ENCODE data around the gene ZNF629. TPM values are rescaled to one million over a fixed set of nuclear protein-coding genes. Genes with fewer than 3 reads are reported as not detected.

ZNF629 gene
- total and polyA plus RNA-seq, 8 donors = 4.5 to 8.6 (median 6.0) TPM

- Histone ChIP-seq H3K4me3 (no peak overlapping the region), H3K27ac (no peak overlapping the region), H3K4me1 (peaks cover 0 to 8% (median 5%) of the 10 kb centered on the region in 3 donors), H3K36me3 (peaks cover 2 to 36% (median 25%) of the 10 kb centered on the region in 3 donors), H3K27me3 (no peaks in the 10 kb centered on the region), H3K9me3 (no peaks in the 10 kb centered on the region)
- TF ChIP-seq CTCF (IDR thresholded peaks at IDR 0.05) = no peak
- DNase-seq = peak in 2 of 6 donors; percentile 24 to 63
- no peak for FAIRE-seq
- intact Hi-C loops (cut with DNase I) = no loop called here
- no peak for ATAC-seq
- WGBS, 2 donors = 83 to 88% methylated on average over 14 of the region's 14 CpGs
These were observed 13.2 kb downstream of the ZNF629 start for GRCh38 chr16:30773826-30774225.

GRCh38 chr16:30771726-30772125 lies 15.3 kb downstream of the ZNF629 start:
- WGBS, 2 donors = 92 to 93% methylated on average over 14 of the region's 14 CpGs
- Histone ChIP-seq H3K4me1 (peaks cover 0 to 7% (median 5%) of the 10 kb centered on the region in 3 donors), H3K27ac (no peak overlapping the region), H3K27me3 (no peaks in the 10 kb centered on the region), H3K9me3 (no peaks in the 10 kb centered on the region), H3K36me3 (peaks cover 2 to 57% (median 40%) of the 10 kb centered on the region in 3 donors), H3K4me3 (no peak overlapping the region)
- DNase-seq (peak in 3 of 6 donors; percentile 13 to 56 (median 39)), FAIRE-seq (no peak), ATAC-seq (no peak)
- TF ChIP-seq CTCF (IDR thresholded peaks at IDR 0.05) = no peak
- intact Hi-C loops (cut with DNase I) = no loop called here

- DNase-seq (peak in 2 of 6 donors; percentile 24 to 46), FAIRE-seq (no peak)
These were observed 17.5 kb downstream of the ZNF629 start for GRCh38 chr16:30769379-30770089.

GRCh38 chr16:30768583-30769181 lies 18.3 kb downstream of the ZNF629 start:
- TF ChIP-seq CTCF (IDR thresholded peaks at IDR 0.05) = no peak
- DNase-seq = no peak

More at GRCh38 chr16:30769379-30770089, 17.5 kb downstream of the ZNF629 start:
- Histone ChIP-seq H3K27ac (no peak overlapping the region), H3K4me3 (no peak overlapping the region), H3K4me1 (no peaks in the 10 kb centered on the region), H3K36me3 (peaks cover 18 to 79% (median 60%) of the 10 kb centered on the region in 3 donors), H3K9me3 (no peaks in the 10 kb centered on the region), H3K27me3 (no peaks in the 10 kb centered on the region)
- no peak for ATAC-seq
- 96 to 97% methylated on average over 17 of the region's 17 CpGs for WGBS, 2 donors
- intact Hi-C loops (cut with DNase I) = loop anchor here in 1 of 3 donors (10.0 kb wide), 1 partner anchor 105 kb away; no protein-coding TSS in a partner anchor
- TF ChIP-seq CTCF (IDR thresholded peaks at IDR 0.05) = no peak

More at GRCh38 chr16:30768583-30769181, 18.3 kb downstream of the ZNF629 start:
- 95 to 97% methylated on average over 23 of the region's 23 CpGs for WGBS, 2 donors
- FAIRE-seq (no peak), ATAC-seq (no peak)
- Histone ChIP-seq H3K27ac (no peak overlapping the region), H3K4me3 (no peak overlapping the region), H3K4me1 (no peaks in the 10 kb centered on the region), H3K36me3 (peaks cover 19 to 85% (median 67%) of the 10 kb centered on the region in 3 donors), H3K9me3 (no peaks in the 10 kb centered on the region), H3K27me3 (no peaks in the 10 kb centered on the region)
- intact Hi-C loops (cut with DNase I) = loop anchor here in 1 of 3 donors (10.0 kb wide), 1 partner anchor 106 kb away; no protein-coding TSS in a partner anchor

Measured in pancreas (tissue), 10 donors.